Measurements from ENCODE around the gene CYP3A7. TPM values are rescaled to one million over a fixed set of nuclear protein-coding genes. Genes with fewer than 3 reads are reported as not detected.
"Not testable (repeated sequence)": the region's sequence is repeated elsewhere in the genome, so short reads cannot be mapped to it uniquely, and the experiment has no call there.

Gene CYP3A7
- total and polyA plus RNA-seq, 8 donors: 0.11 to 1.3 (median 0.23) TPM; not detected in 1

GRCh38 chr7:99729486-99730237 lies 5.3 kb downstream of the CYP3A7 start:
- H3K4me1 ChIP-seq: peaks cover 10 to 17% (median 12%) of the 10 kb centered on the region in 3 donors
- intact Hi-C loops (cut with DNase I): no loop called here
- H3K4me3 ChIP-seq: no peak overlapping the region
- ATAC-seq: peak in 3 of 4 donors; percentile 56 to 57 (median 56)
- no peak overlapping the region for H3K27ac ChIP-seq
- no peak for TF ChIP-seq CTCF (IDR thresholded peaks at IDR 0.05)
- no peaks in the 10 kb centered on the region for H3K27me3 ChIP-seq
- no peaks in the 10 kb centered on the region for H3K9me3 ChIP-seq
- no peaks in the 10 kb centered on the region for H3K36me3 ChIP-seq
- DNase-seq: no peak
- 35% methylated on average over 5 of the region's 5 CpGs for WGBS, 2 donors
- FAIRE-seq: no peak

- WGBS, 2 donors: 21 to 27% methylated on average over 2 of the region's 2 CpGs
- H3K4me3 ChIP-seq: no peak overlapping the region
- no peaks in the 10 kb centered on the region for H3K36me3 ChIP-seq
- FAIRE-seq (no peak), ATAC-seq (peak in 3 of 4 donors; percentile 34 to 59 (median 41)), DNase-seq (no peak)
- TF ChIP-seq CTCF (IDR thresholded peaks at IDR 0.05): no peak
- peak overlapping the region in 1 of 4 donors; percentile 10 for H3K27ac ChIP-seq
- peaks cover 8 to 17% (median 12%) of the 10 kb centered on the region in 3 donors for H3K4me1 ChIP-seq
- H3K27me3 ChIP-seq: no peaks in the 10 kb centered on the region
- no peaks in the 10 kb centered on the region for H3K9me3 ChIP-seq
- intact Hi-C loops (cut with DNase I): no loop called here
Observed at GRCh38 chr7:99728615-99729014, 6.4 kb downstream of the CYP3A7 start.

- FAIRE-seq; ATAC-seq; H3K36me3 ChIP-seq; intact Hi-C loops (cut with DNase I); H3K27ac ChIP-seq; DNase-seq; H3K9me3 ChIP-seq; H3K4me3 ChIP-seq; H3K27me3 ChIP-seq: not testable (repeated sequence)
- H3K4me1 ChIP-seq: peaks cover 7 to 15% (median 13%) of the 10 kb centered on the region in 3 donors
- 88 to 90% methylated on average over 6 of the region's 6 CpGs for WGBS, 2 donors
Observed at GRCh38 chr7:99723201-99723600, 11.8 kb downstream of the CYP3A7 start.

GRCh38 chr7:99720800-99721595 lies 14.0 kb downstream of the CYP3A7 start:
- intact Hi-C loops (cut with DNase I): no loop called here
- DNase-seq: no peak

More at GRCh38 chr7:99720800-99721595, 14.0 kb downstream of the CYP3A7 start:
- WGBS, 2 donors: 85 to 94% methylated on average over 5 of the region's 5 CpGs
- no peaks in the 10 kb centered on the region for H3K9me3 ChIP-seq
- TF ChIP-seq CTCF (IDR thresholded peaks at IDR 0.05): no peak
- FAIRE-seq: no peak
- H3K27me3 ChIP-seq: no peaks in the 10 kb centered on the region
- peak in 3 of 4 donors; percentile 47 to 75 (median 55) for ATAC-seq
- H3K36me3 ChIP-seq: no peaks in the 10 kb centered on the region
- H3K4me1 ChIP-seq: peaks cover 7 to 14% (median 13%) of the 10 kb centered on the region in 3 donors
- H3K4me3 ChIP-seq: no peak overlapping the region
- peak overlapping the region in 2 of 4 donors; percentile 57 to 58 for H3K27ac ChIP-seq

Data from pancreas (tissue), 10 donors.